ENCODE measurements around the gene ATP6V0C. TPM values are rescaled to one million over a fixed set of nuclear protein-coding genes. Genes with fewer than 3 reads are reported as not detected.

ATP6V0C gene
- total and polyA plus RNA-seq, 2 of the 13 experiments (the other 11 are each of a cell fraction or from before 2014, with no cell fraction given), result 10.4 to 20.1 TPM

DNA sequence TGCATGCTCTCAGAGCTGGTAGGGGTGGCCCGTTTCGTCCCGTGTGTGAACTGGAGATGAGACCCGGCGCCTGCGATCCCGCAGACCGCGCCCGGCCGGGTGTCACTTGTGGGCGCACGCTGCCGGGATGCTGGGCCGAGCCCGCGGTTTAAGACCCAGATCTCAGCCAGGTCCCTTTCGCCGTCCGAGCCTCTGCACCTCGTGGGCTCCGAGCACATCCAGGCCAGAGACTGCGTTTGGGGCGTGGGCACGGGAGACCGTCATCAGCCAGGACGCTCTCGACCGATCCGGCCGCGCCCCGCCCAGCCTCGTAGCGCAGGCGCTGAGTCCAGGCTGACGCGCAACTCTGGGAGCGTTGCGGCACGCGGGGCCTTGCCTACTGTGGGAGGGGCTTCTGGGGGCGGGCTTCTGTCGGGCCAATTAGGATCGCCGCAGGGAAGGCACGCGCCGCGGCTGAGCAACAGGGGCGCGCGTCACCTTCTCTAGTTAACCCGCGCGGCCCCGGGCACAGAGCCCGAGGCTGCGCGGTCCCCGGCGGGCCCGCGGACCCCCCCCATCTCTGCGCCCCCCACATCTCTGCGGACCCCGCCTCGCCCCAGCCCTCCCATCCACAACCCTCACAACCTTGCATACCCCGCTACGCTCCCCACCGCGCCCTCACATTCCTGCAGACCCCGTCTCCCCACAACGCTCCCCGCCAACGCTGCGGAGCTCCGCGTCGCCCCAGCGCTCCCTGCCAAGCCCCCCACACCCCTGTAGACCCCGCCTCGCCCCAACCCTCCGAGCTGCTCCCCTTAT is 18.1 kb downstream of the ATP6V0C start (continued):
- peak; percentile 75; the same call in 1 of the 2 replicates for TF ChIP-seq ZNF138 (CRISPR knock-in tag; IDR thresholded peaks at IDR 0.05; ENCODE audit: low read depth)
- no peak for TF ChIP-seq NR2F1 (CRISPR knock-in tag; IDR thresholded peaks at IDR 0.05)
- peak; percentile 73; the same call in 1 of the 2 replicates for TF ChIP-seq GFI1 (CRISPR knock-in tag; IDR thresholded peaks at IDR 0.05; ENCODE audit: borderline replicate concordance)
- TF ChIP-seq RXRA (CRISPR knock-in tag; IDR thresholded peaks at IDR 0.05), result peak; percentile 81; the same call in 1 of the 2 replicates
- peak; percentile 75; the same call in 1 of the 2 replicates for TF ChIP-seq ZNF572 (CRISPR knock-in tag; IDR thresholded peaks at IDR 0.05)
- 0 out of 2 replicates have a peak, but pooled peaks have one; percentile 25 for TF ChIP-seq WIZ (CRISPR knock-in tag; IDR thresholded peaks at IDR 0.05)
- no peak for TF ChIP-seq ZKSCAN8 (CRISPR knock-in tag; IDR thresholded peaks at IDR 0.05; ENCODE audit: borderline replicate concordance)
- TF ChIP-seq SMC3 (IDR thresholded peaks at IDR 0.05; ENCODE audit: low read length), result no peak
- peak; percentile 59; the same call in 1 of the 2 replicates for TF ChIP-seq ZNF430 (CRISPR knock-in tag; IDR thresholded peaks at IDR 0.05)
- TF ChIP-seq, protein P1, sequence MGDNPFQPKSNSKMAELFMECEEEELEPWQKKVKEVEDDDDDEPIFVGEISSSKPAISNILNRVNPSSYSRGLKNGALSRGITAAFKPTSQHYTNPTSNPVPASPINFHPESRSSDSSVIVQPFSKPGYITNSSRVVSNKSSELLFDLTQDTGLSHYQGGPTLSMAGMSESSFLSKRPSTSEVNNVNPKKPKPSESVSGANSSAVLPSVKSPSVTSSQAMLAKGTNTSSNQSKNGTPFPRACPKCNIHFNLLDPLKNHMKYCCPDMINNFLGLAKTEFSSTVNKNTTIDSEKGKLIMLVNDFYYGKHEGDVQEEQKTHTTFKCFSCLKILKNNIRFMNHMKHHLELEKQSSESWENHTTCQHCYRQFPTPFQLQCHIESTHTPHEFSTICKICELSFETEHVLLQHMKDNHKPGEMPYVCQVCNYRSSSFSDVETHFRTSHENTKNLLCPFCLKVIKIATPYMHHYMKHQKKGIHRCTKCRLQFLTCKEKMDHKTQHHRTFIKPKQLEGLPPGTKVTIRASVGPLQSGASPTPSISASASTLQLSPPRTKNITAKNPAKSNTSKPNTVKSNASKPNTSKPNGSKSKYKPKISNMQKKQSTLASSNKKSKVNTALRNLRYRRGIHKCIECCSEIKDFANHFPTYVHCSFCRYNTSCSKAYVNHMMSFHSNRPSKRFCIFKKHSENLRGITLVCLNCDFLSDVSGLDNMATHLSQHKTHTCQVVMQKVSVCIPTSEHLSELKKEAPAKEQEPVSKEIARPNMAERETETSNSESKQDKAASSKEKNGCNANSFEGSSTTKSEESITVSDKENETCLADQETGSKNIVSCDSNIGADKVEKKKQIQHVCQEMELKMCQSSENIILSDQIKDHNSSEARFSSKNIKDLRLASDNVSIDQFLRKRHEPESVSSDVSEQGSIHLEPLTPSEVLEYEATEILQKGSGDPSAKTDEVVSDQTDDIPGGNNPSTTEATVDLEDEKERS (CRISPR knock-in tag; IDR thresholded peaks at IDR 0.05), result no peak
- peak; percentile 73 for TF ChIP-seq MXD4 (CRISPR knock-in tag; IDR thresholded peaks at IDR 0.05)
- peak; percentile 93; the same call in 1 of the 2 replicates for TF ChIP-seq ZNF788 (CRISPR knock-in tag; IDR thresholded peaks at IDR 0.05; ENCODE audit: borderline replicate concordance)
- TF ChIP-seq FOXJ3 (CRISPR knock-in tag; IDR thresholded peaks at IDR 0.05; ENCODE audit: borderline replicate concordance), result no peak
- TF ChIP-seq ZNF382 (CRISPR knock-in tag; IDR thresholded peaks at IDR 0.05; ENCODE audit: borderline replicate concordance), result no peak
- no peak for TF ChIP-seq ZNF468 (CRISPR knock-in tag; IDR thresholded peaks at IDR 0.05)
- TF ChIP-seq ZNF3 (CRISPR knock-in tag; IDR thresholded peaks at IDR 0.05), result no peak
- no peak for TF ChIP-seq ELF4 (CRISPR knock-in tag; IDR thresholded peaks at IDR 0.05; ENCODE audit: borderline replicate concordance)
- no peak for TF ChIP-seq SALL2 (CRISPR knock-in tag; IDR thresholded peaks at IDR 0.05)
- TF ChIP-seq, protein P2, sequence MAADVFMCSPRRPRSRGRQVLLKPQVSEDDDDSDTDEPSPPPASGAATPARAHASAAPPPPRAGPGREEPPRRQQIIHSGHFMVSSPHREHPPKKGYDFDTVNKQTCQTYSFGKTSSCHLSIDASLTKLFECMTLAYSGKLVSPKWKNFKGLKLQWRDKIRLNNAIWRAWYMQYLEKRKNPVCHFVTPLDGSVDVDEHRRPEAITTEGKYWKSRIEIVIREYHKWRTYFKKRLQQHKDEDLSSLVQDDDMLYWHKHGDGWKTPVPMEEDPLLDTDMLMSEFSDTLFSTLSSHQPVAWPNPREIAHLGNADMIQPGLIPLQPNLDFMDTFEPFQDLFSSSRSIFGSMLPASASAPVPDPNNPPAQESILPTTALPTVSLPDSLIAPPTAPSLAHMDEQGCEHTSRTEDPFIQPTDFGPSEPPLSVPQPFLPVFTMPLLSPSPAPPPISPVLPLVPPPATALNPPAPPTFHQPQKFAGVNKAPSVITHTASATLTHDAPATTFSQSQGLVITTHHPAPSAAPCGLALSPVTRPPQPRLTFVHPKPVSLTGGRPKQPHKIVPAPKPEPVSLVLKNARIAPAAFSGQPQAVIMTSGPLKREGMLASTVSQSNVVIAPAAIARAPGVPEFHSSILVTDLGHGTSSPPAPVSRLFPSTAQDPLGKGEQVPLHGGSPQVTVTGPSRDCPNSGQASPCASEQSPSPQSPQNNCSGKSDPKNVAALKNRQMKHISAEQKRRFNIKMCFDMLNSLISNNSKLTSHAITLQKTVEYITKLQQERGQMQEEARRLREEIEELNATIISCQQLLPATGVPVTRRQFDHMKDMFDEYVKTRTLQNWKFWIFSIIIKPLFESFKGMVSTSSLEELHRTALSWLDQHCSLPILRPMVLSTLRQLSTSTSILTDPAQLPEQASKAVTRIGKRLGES (CRISPR knock-in tag; IDR thresholded peaks at IDR 0.05; ENCODE audit: borderline replicate concordance), result no peak
- TF ChIP-seq TGIF2 (CRISPR knock-in tag; IDR thresholded peaks at IDR 0.05), result peak; percentile 50; the same call in 1 of the 2 replicates
- TF ChIP-seq ZNF724P (CRISPR knock-in tag; IDR thresholded peaks at IDR 0.05; ENCODE audit: borderline replicate concordance), result no peak
- TF ChIP-seq ZNF563 (CRISPR knock-in tag; IDR thresholded peaks at IDR 0.05), result peak; percentile 34; the same call in 1 of the 2 replicates
- TF ChIP-seq HDAC1 (CRISPR knock-in tag; IDR thresholded peaks at IDR 0.05), result peak; percentile 70; the same call in 1 of the 2 replicates
- TF ChIP-seq ERF (CRISPR knock-in tag; IDR thresholded peaks at IDR 0.05), result peak; percentile 31; the same call in 1 of the 2 replicates
- 0 out of 2 replicates have a peak, but pooled peaks have one; percentile 10 for TF ChIP-seq SRF (IDR thresholded peaks at IDR 0.05; ENCODE audit: low read depth, low read length)
- TF ChIP-seq RFXANK (CRISPR knock-in tag; IDR thresholded peaks at IDR 0.05), result no peak
